Fibroblast of lung (primary cell): Measurements from ENCODE around the gene SLAMF9. TPM values are rescaled to one million over a fixed set of nuclear protein-coding genes. Genes with fewer than 3 reads are reported as not detected.

ENCODE experiments used
- DNase-seq, 2 donors: peaks; one replicate each; pipeline versions ENCODE4 v3.0.0 to v3.0.0-alpha.2; 2010; ENCODE audit warnings: low read depth in 2 of 2
- H2AFZ ChIP-seq: 2 replicates; pipeline ENCODE4 v1.5.1; 2012; ENCODE audit warnings: low read length, control low read depth, inconsistent platforms
- H3K27ac ChIP-seq: 2 replicates; pipeline ENCODE4 v1.5.1; 2011; ENCODE audit warnings: low read length, control low read depth; ENCODE audit not compliant: insufficient read depth
- H3K27me3 ChIP-seq: 2 replicates; pipeline ENCODE4 v1.5.1; 2011; ENCODE audit warnings: mild to moderate bottlenecking, low read length; ENCODE audit not compliant: control insufficient read depth, insufficient read depth
- H3K36me3 ChIP-seq: 2 replicates; pipeline ENCODE4 v1.5.1; 2011; ENCODE audit warnings: low read length; ENCODE audit not compliant: control insufficient read depth, insufficient read depth
- H3K4me1 ChIP-seq: 2 replicates; pipeline ENCODE4 v1.5.1; 2011; ENCODE audit warnings: low read length; ENCODE audit not compliant: control insufficient read depth, insufficient read depth; ENCODE audit errors: extremely low read depth
- H3K4me2 ChIP-seq: 2 replicates; pipeline ENCODE4 v1.5.1; 2011; ENCODE audit warnings: low read length, control low read depth; ENCODE audit not compliant: insufficient read depth; ENCODE audit errors: extremely low read depth
- H3K4me3 ChIP-seq, 4 experiments: fragments of 200-600 bp in 1 of 4; sonication (generic) in 1 of 4; replicated peaks in 1 of 4; 2 replicates each; pipeline ENCODE4 v1.5.1; 2011 to 2016; ENCODE audit warnings: low read length in 4 of 4, low read depth in 3 of 4, mild to moderate bottlenecking in 3 of 4, control low read depth in 2 of 4, inconsistent platforms in 1 of 4, mixed read lengths in 1 of 4; ENCODE audit not compliant: insufficient read depth in 1 of 4; ENCODE audit errors: control extremely low read depth in 1 of 4
- H3K79me2 ChIP-seq: 2 replicates; pipeline ENCODE4 v1.5.1; 2012; ENCODE audit warnings: mild to moderate bottlenecking, low read length, inconsistent platforms; ENCODE audit not compliant: control insufficient read depth, insufficient read depth
- H3K9ac ChIP-seq: 2 replicates; pipeline ENCODE4 v1.5.1; 2011; ENCODE audit warnings: mild to moderate bottlenecking, low read length, control low read depth; ENCODE audit not compliant: insufficient read depth
- H3K9me3 ChIP-seq: 2 replicates; pipeline ENCODE4 v1.5.1; 2012; ENCODE audit warnings: low read depth, low read length; ENCODE audit not compliant: control insufficient read depth, insufficient read depth
- H4K20me1 ChIP-seq: 2 replicates; pipeline ENCODE4 v1.5.1; 2011; ENCODE audit warnings: low read length; ENCODE audit not compliant: control insufficient read depth, insufficient read depth; ENCODE audit errors: extremely low read depth
- EZH2 ChIP-seq: IDR thresholded peaks from 2 replicates; pipeline ENCODE4 v1.5.1; 2012; ENCODE audit warnings: low read length, control low read depth, mild to moderate bottlenecking; ENCODE audit errors: missing control alignments
- polyA plus RNA-seq, 2 donors: library from polyadenylated mRNA; depleted of rRNA in 1 of 2; stranded (reverse) in 1 of 2; unstranded in 1 of 2; fragments of >200 nt; gene quantifications; 2 replicates each; pipeline ENCODE4 v1.2.1, GENCODE V29; 2011 to 2012; ENCODE audit warnings: missing spikeins in 1 of 2
- total RNA-seq: library from RNA; depleted of rRNA; stranded (reverse); fragments of >200 nt; gene quantifications from 2 replicates; pipeline ENCODE4 v1.2.1, GENCODE V29; 2014
- TF ChIP-seq, protein P1 (sequence below), 2 donors: IDR thresholded peaks in 1 of 2; conservative IDR thresholded peaks in 1 of 2; 1 replicate in 1 of 2; 2 replicates in 1 of 2; pipeline ENCODE4 v1.5.1; 2011 to 2012; ENCODE audit warnings: low read length in 2 of 2, control low read depth in 1 of 2, inconsistent platforms in 1 of 2, low read depth in 1 of 2, mild to moderate bottlenecking in 1 of 2

Gene SLAMF9
- total and polyA plus RNA-seq, 2 donors (not counting 1 experiment from before 2014, with no cell fraction given), result not detected

DNA sequence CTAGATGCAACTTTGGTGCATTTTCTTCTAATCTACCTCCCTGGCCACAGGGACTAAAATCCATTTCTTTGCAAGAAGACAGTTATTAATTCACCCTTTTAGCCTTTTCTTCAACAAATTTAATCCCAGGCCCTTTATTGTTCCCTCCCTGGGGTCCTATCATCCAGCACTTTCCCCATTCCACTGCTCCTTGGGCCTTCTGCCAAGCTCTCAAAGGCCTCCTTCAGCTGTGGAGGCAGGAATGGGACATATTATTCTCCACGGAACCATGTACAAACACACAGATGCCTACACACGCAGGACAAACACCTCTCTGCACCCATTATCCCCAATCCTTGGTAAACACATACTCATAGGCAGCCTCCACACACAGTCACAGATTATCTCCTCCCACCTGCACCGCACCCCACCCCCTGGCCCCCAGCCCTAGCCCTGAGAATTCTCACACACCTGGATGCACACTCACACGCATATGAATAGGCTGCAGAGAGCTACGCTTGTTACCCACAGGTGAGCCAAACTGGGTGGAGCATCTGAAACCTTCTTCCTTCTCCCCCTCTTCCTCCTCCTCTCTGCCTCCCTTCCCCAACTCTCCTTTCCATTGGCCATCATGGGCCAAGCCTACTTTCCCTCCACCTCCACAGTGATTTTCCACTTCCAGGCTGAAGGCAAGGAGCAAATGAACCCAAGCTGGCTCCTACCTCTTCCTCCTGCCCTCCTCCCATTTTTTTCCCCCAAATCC is 40.4 kb downstream of the SLAMF9 start:
- Histone ChIP-seq H3K9me3 (no peaks in the 10 kb centered on the region), H2AFZ (no peak overlapping the region), H4K20me1 (no peaks in the 10 kb centered on the region), H3K9ac (no peak overlapping the region), H3K4me3 (no peak overlapping the region), H3K36me3 (peaks cover 9% of the 10 kb centered on the region), H3K4me2 (no peak overlapping the region), H3K27me3 (no peaks in the 10 kb centered on the region), H3K27ac (no peak overlapping the region), H3K4me1 (peaks cover 47% of the 10 kb centered on the region), H3K79me2 (peaks cover 3% of the 10 kb centered on the region)
- TF ChIP-seq, protein P1, sequence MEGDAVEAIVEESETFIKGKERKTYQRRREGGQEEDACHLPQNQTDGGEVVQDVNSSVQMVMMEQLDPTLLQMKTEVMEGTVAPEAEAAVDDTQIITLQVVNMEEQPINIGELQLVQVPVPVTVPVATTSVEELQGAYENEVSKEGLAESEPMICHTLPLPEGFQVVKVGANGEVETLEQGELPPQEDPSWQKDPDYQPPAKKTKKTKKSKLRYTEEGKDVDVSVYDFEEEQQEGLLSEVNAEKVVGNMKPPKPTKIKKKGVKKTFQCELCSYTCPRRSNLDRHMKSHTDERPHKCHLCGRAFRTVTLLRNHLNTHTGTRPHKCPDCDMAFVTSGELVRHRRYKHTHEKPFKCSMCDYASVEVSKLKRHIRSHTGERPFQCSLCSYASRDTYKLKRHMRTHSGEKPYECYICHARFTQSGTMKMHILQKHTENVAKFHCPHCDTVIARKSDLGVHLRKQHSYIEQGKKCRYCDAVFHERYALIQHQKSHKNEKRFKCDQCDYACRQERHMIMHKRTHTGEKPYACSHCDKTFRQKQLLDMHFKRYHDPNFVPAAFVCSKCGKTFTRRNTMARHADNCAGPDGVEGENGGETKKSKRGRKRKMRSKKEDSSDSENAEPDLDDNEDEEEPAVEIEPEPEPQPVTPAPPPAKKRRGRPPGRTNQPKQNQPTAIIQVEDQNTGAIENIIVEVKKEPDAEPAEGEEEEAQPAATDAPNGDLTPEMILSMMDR (conservative IDR thresholded peaks at IDR 0.05 in 1 of 2, IDR thresholded peaks at IDR 0.05 in 1 of 2; ENCODE audit: low read depth in 1 of 2, low read length in 2 of 2), result no peak
- no peak for TF ChIP-seq EZH2
- DNase-seq, result no peak

DNA sequence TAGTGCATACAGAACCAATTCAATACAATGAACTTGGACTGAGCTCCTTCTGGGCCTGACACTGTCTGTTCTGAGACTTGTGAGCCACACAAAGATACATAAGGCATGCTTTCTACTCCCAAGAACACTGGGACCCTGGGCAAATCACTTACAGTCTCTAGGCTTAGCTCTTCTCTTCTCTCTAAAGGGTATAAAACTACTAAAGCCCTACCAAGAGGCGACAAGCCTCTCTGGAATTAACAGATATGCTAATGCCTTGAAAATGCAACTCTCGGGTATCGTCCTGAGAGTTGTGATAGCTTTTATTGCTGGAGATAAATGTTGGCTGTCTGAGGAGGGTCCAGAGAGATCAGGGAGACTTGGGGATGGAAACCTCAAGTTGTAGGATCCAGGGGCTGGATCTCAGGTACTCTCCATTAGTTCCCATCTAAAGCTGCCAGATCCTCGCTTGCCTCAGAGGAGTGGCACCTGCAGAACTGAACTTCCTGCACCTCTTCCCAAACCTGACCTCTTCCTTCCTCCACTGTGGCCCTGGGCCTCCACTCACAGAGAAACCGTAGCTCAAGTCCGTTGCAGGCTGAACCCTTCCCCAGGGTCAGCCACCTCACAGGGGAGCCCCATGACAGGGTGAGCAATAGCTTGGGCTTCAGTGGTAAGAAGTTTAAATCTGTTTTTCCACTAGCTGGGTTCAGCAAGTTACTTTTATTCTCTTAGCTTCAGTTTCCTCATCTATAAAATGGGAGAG is 42.5 kb downstream of the SLAMF9 start:
- Histone ChIP-seq H3K27ac (no peak overlapping the region), H4K20me1 (no peaks in the 10 kb centered on the region), H3K9me3 (no peaks in the 10 kb centered on the region), H3K36me3 (no peaks in the 10 kb centered on the region), H3K9ac (no peak overlapping the region), H3K4me1 (peaks cover 32% of the 10 kb centered on the region), H3K27me3 (no peaks in the 10 kb centered on the region), H3K4me2 (no peak overlapping the region), H3K4me3 (no peak overlapping the region), H3K79me2 (no peaks in the 10 kb centered on the region), H2AFZ (no peak overlapping the region)
- TF ChIP-seq EZH2, result no peak
- TF ChIP-seq, protein P1 (conservative IDR thresholded peaks at IDR 0.05 in 1 of 2, IDR thresholded peaks at IDR 0.05 in 1 of 2; ENCODE audit: low read depth in 1 of 2, low read length in 2 of 2), result no peak
- DNase-seq, result no peak

DNA sequence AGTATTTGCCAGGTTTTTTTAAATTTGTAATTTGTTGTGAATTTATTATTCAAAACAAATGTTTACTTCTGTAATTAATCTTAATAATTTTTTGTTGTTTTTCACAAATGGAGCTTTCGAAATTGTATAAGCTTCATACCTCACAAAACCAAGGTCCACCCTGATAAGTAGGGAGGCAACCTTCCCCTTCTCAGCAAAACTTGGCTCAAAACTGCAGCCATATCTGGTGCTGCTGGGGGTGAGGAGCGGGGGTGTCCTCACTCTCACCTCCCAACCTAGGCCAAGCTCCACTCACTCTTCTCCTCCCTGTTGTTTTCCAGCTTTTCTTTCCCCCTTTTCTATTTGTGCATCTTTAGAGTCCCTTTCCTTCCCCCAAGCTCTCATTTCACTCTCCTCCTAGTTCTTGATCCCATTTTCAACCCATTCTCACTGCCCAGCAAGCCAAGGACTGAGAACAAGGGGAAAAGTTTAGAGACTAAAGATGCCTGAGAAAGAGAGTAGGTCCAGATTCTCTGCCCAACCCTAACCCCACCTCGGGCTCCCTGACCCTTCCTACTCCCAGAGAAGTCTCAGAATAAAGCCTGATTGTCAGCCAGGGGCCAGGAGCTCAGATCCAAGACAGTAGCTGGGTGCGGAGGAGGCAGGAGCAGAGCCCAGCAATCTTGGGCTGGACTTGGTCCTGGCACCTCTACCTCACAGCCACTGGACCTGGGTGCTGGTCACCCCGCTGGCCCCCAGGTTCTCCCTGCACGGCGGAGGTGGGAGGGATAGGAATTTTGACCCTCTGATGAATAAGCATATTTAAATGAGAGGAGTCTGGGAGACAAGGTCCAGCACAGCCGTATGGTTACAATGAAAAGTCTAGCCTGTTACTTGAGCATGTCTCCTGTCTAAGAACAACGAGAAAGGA is 45.8 kb downstream of the SLAMF9 start:
- no peak for DNase-seq
- Histone ChIP-seq H3K36me3 (no peaks in the 10 kb centered on the region), H3K4me3 (no peak overlapping the region), H3K9me3 (no peaks in the 10 kb centered on the region), H3K79me2 (no peaks in the 10 kb centered on the region), H3K9ac (no peak overlapping the region), H3K4me1 (peaks cover 23% of the 10 kb centered on the region), H3K27ac (no peak overlapping the region), H3K27me3 (no peaks in the 10 kb centered on the region), H2AFZ (no peak overlapping the region), H4K20me1 (no peaks in the 10 kb centered on the region), H3K4me2 (no peak overlapping the region)
- TF ChIP-seq, protein P1 (conservative IDR thresholded peaks at IDR 0.05 in 1 of 2, IDR thresholded peaks at IDR 0.05 in 1 of 2; ENCODE audit: low read depth in 1 of 2, low read length in 2 of 2), result no peak
- no peak for TF ChIP-seq EZH2
